MCF 10A (cell line): ENCODE measurements around the gene BCL2L11. TPM values are rescaled to one million over a fixed set of nuclear protein-coding genes. Genes with fewer than 3 reads are reported as not detected.

Experiments used
- BruUV-seq: library from RNA; stranded (reverse); fragments of 400-500 nt; replicated peaks from 2 replicates; lab custom pipeline; 2021; lab: Mats Ljungman, UMichigan
- CTCF ChIA-PET: fragments of 300-600 bp; sonication (Branson Sonifier 250); formaldehyde crosslinking; extraction: SDS; loops from one replicate; lab custom pipeline; 2021; ENCODE audit warnings: antibody characterized with exemption, inconsistent platforms; lab: Yijun Ruan, JAX
- POLR2A ChIA-PET: fragments of 300-600, 350-650 bp; sonication (Branson Sonifier 250); formaldehyde crosslinking; extraction: SDS; loops from one replicate; lab custom pipeline; 2020; ENCODE audit warnings: antibody characterized with exemption, inconsistent platforms; lab: Yijun Ruan, JAX
- DNase-seq: peaks from one replicate; pipeline ENCODE4 v3.0.0-alpha.2; 2018; ENCODE audit not compliant: unreplicated experiment
- H3K27ac Mint-ChIP-seq: one replicate; pipeline ENCODE4 v1.8.0; 2022; ENCODE audit warnings: mild to moderate bottlenecking, low read depth, mixed read lengths; ENCODE audit not compliant: unreplicated experiment
- H3K27me3 Mint-ChIP-seq: one replicate; pipeline ENCODE4 v1.8.0; 2022; ENCODE audit warnings: mixed read lengths; ENCODE audit not compliant: insufficient read depth, unreplicated experiment
- H3K36me3 Mint-ChIP-seq: one replicate; pipeline ENCODE4 v1.8.0; 2022; ENCODE audit warnings: mild to moderate bottlenecking, moderate library complexity, mixed read lengths; ENCODE audit not compliant: insufficient read depth, unreplicated experiment
- H3K4me1 Mint-ChIP-seq: one replicate; pipeline ENCODE4 v1.8.0; 2022; ENCODE audit warnings: mixed read lengths; ENCODE audit not compliant: insufficient read depth, unreplicated experiment
- H3K4me3 Mint-ChIP-seq: one replicate; pipeline ENCODE4 v1.8.0; 2022; ENCODE audit warnings: mild to moderate bottlenecking, moderate library complexity, mixed read lengths; ENCODE audit not compliant: unreplicated experiment
- H3K9me3 Mint-ChIP-seq: one replicate; pipeline ENCODE4 v1.8.0; 2022; ENCODE audit warnings: mixed read lengths; ENCODE audit not compliant: unreplicated experiment
- CTCF ChIP-seq: fragments of 200-600 bp; IDR thresholded peaks from one replicate; pipeline ENCODE4 v1.8.0; 2022; ENCODE audit warnings: antibody characterized with exemption, mild to moderate bottlenecking; ENCODE audit not compliant: unreplicated experiment
- intact Hi-C: fragments of 100-400 bp; cut with micrococcal nuclease; formaldehyde crosslinking; loops from 2 replicates; pipeline ENCODE4 v1.14.1; 2022
- total RNA-seq: library from RNA; stranded (reverse); gene quantifications from 2 replicates; pipeline ENCODE4 v1.2.3, GENCODE V29; 2022

The BCL2L11 gene
- total RNA-seq, 1 experiment from 2014 or later, result 5.8 TPM

- peaks cover 73% of the 10 kb centered on the region for H3K36me3 Mint-ChIP-seq
- no peak overlapping the region for H3K4me3 Mint-ChIP-seq
- no TSS peak for BruUV-seq
- no peak overlapping the region for H3K27ac Mint-ChIP-seq
- POLR2A ChIA-PET, result interaction anchor here (1.3 to 4.1 kb wide), 3 partner anchors 20 to 25 kb away, joined by 5 to 18 read pairs (median 5); partner anchors contain the start of gene BCL2L11
- no peaks in the 10 kb centered on the region for H3K27me3 Mint-ChIP-seq
- H3K9me3 Mint-ChIP-seq, result no peaks in the 10 kb centered on the region
- intact Hi-C loops, result no loop called here
- no peak for DNase-seq
- CTCF ChIA-PET, result interaction anchor here (1.1 kb wide), 1 partner anchor 9 kb away, joined by 3 read pairs; no protein-coding TSS in a partner anchor
- TF ChIP-seq CTCF, result no peak
- H3K4me1 Mint-ChIP-seq, result peaks cover under 1% of the 10 kb centered on the region
These were observed 25.2 kb downstream of the BCL2L11 start for GRCh38 chr2:111145951-111146350.

GRCh38 chr2:111148225-111148873 lies 27.6 kb downstream of the BCL2L11 start:
- no TSS peak for BruUV-seq

GRCh38 chr2:111148925-111149324 lies 28.2 kb downstream of the BCL2L11 start:
- Mint-ChIP-seq H3K27ac (no peak overlapping the region), H3K4me1 (no peaks in the 10 kb centered on the region), H3K27me3 (no peaks in the 10 kb centered on the region), H3K36me3 (peaks cover 81% of the 10 kb centered on the region), H3K4me3 (no peak overlapping the region), H3K9me3 (no peaks in the 10 kb centered on the region)
- DNase-seq, result no peak
- intact Hi-C loops, result no loop called here
- BruUV-seq, result no TSS peak
- TF ChIP-seq CTCF, result no peak
- CTCF ChIA-PET, result interaction anchor here (1.1 kb wide), 1 partner anchor 338 kb away, joined by 6 read pairs; no protein-coding TSS in a partner anchor
- POLR2A ChIA-PET, result interaction anchor here (0.6 to 1.5 kb wide), 3 partner anchors 8 to 96 kb away, joined by 3 to 7 read pairs (median 5); no protein-coding TSS in a partner anchor

More at GRCh38 chr2:111148225-111148873, 27.6 kb downstream of the BCL2L11 start:
- Mint-ChIP-seq H3K4me3 (no peak overlapping the region), H3K27ac (no peak overlapping the region), H3K9me3 (no peaks in the 10 kb centered on the region), H3K4me1 (no peaks in the 10 kb centered on the region), H3K27me3 (no peaks in the 10 kb centered on the region), H3K36me3 (peaks cover 81% of the 10 kb centered on the region)
- CTCF ChIA-PET, result no interaction called here
- no peak for DNase-seq
- POLR2A ChIA-PET, result interaction anchor here (0.6 to 1.5 kb wide), 3 partner anchors 8 to 97 kb away, joined by 3 to 7 read pairs (median 5); no protein-coding TSS in a partner anchor
- intact Hi-C loops, result no loop called here
- no peak for TF ChIP-seq CTCF

- H3K27ac Mint-ChIP-seq, result no peak overlapping the region
- no peaks in the 10 kb centered on the region for H3K27me3 Mint-ChIP-seq
- intact Hi-C loops, result no loop called here
- POLR2A ChIA-PET, result no interaction called here
- no peaks in the 10 kb centered on the region for H3K9me3 Mint-ChIP-seq
- no peak for DNase-seq
- peaks cover 4% of the 10 kb centered on the region for H3K4me1 Mint-ChIP-seq
- BruUV-seq, result no TSS peak
- CTCF ChIA-PET, result interaction anchor here (1.1 to 1.7 kb wide), 2 partner anchors 18 to 339 kb away, joined by 4 to 6 read pairs; no protein-coding TSS in a partner anchor
- no peak for TF ChIP-seq CTCF
- no peak overlapping the region for H3K4me3 Mint-ChIP-seq
- peaks cover 81% of the 10 kb centered on the region for H3K36me3 Mint-ChIP-seq
These were observed 29.3 kb downstream of the BCL2L11 start for GRCh38 chr2:111149882-111150455.
